IMR-90 (cell line): ENCODE data around the gene ACTR2. TPM values are rescaled to one million over a fixed set of nuclear protein-coding genes. Genes with fewer than 3 reads are reported as not detected.

ENCODE experiments used
- ATAC-seq: fragments of 200-7000 bp; cut with Tn5 transposase; 2 replicates; pipeline ENCODE4 v1.9.1; 2020; ENCODE audit warnings: low read depth, mild to moderate bottlenecking, moderate library complexity
- BruUV-seq: library from RNA; stranded (reverse); fragments of 400-500 nt; replicated peaks from 2 replicates; lab custom pipeline; 2021; lab: Mats Ljungman, UMichigan
- CTCF ChIA-PET: fragments of 300-600 bp; formaldehyde crosslinking; extraction: SDS; loops from one replicate; lab custom pipeline; 2021; ENCODE audit warnings: antibody characterized with exemption; lab: Yijun Ruan, JAX
- POLR2A ChIA-PET: fragments of 300-600 bp; sonication (Branson Sonifier 250); formaldehyde crosslinking; loops from one replicate; lab custom pipeline; 2022; ENCODE audit warnings: antibody characterized with exemption; ENCODE audit not compliant: unreplicated experiment; lab: Charles Lee
- DNase-seq: peaks from one replicate; pipeline ENCODE4 v3.0.0; 2013
- H2AFZ ChIP-seq: replicated peaks from 2 replicates; pipeline ENCODE3; 2013; ENCODE audit warnings: low read length, mild to moderate bottlenecking; ENCODE audit not compliant: poor library complexity
- H2AK5ac ChIP-seq: 2 replicates; pipeline ENCODE4 v1.6.1; 2013; ENCODE audit warnings: low read depth, low read length, inconsistent platforms
- H2AK9ac ChIP-seq: replicated peaks from 2 replicates; pipeline ENCODE3; 2013; ENCODE audit warnings: mild to moderate bottlenecking, low read depth, low read length, moderate library complexity; ENCODE audit not compliant: poor library complexity
- H2BK120ac ChIP-seq: 2 replicates; pipeline ENCODE4 v1.6.1; 2013; ENCODE audit warnings: low read depth, low read length, inconsistent platforms
- H2BK15ac ChIP-seq: 3 replicates; pipeline ENCODE4 v1.6.1; 2013; ENCODE audit warnings: low read depth, low read length, inconsistent platforms
- H2BK20ac ChIP-seq: 2 replicates; pipeline ENCODE4 v1.6.1; 2013; ENCODE audit warnings: low read depth, mild to moderate bottlenecking, inconsistent platforms, low read length, moderate library complexity
- H2BK5ac ChIP-seq: 2 replicates; pipeline ENCODE4 v1.6.1; 2013; ENCODE audit warnings: mild to moderate bottlenecking, low read depth, low read length, inconsistent platforms; ENCODE audit not compliant: poor library complexity, severe bottlenecking
- H3K14ac ChIP-seq: replicated peaks from 2 replicates; pipeline ENCODE4 v1.6.1; 2013; ENCODE audit warnings: low read depth, low read length, inconsistent platforms
- H3K18ac ChIP-seq: 2 replicates; pipeline ENCODE4 v1.6.1; 2013; ENCODE audit warnings: low read depth, low read length, control low read depth
- H3K23ac ChIP-seq: 2 replicates; pipeline ENCODE4 v1.6.1; 2013; ENCODE audit warnings: low read depth, low read length, inconsistent platforms
- H3K27ac ChIP-seq: 2 replicates; pipeline ENCODE4 v1.5.1; 2013; ENCODE audit warnings: mild to moderate bottlenecking, control low read depth, low read length; ENCODE audit not compliant: insufficient read depth
- H3K27me3 ChIP-seq: 2 replicates; pipeline ENCODE4 v1.6.1; 2013; ENCODE audit warnings: low read length; ENCODE audit not compliant: control insufficient read depth, insufficient read depth
- H3K36me3 ChIP-seq: 2 replicates; pipeline ENCODE4 v1.6.1; 2013; ENCODE audit warnings: low read length, mixed read lengths; ENCODE audit not compliant: control insufficient read depth, insufficient read depth
- H3K4ac ChIP-seq: 2 replicates; pipeline ENCODE4 v1.6.1; 2013; ENCODE audit warnings: low read depth, low read length, inconsistent platforms
- H3K4me1 ChIP-seq: 2 replicates; pipeline ENCODE4 v1.6.1; 2013; ENCODE audit warnings: low read length, mixed read lengths; ENCODE audit not compliant: control insufficient read depth, insufficient read depth
- H3K4me2 ChIP-seq: 2 replicates; pipeline ENCODE4 v1.6.1; 2013; ENCODE audit warnings: low read depth, mild to moderate bottlenecking, control low read depth, low read length, moderate library complexity
- H3K4me3 ChIP-seq: 2 replicates; pipeline ENCODE4 v1.5.1; 2013; ENCODE audit warnings: low read depth, mild to moderate bottlenecking, control low read depth, low read length, moderate library complexity; ENCODE audit not compliant: insufficient read depth
- H3K56ac ChIP-seq: 2 replicates; pipeline ENCODE4 v1.6.1; 2013; ENCODE audit warnings: low read length, inconsistent platforms; ENCODE audit not compliant: insufficient read depth; ENCODE audit errors: extremely low read depth
- H3K79me1 ChIP-seq, 2 experiments: 2 replicates each; pipeline ENCODE4 v1.6.1; 2013; ENCODE audit warnings: low read length in 2 of 2, inconsistent platforms in 1 of 2, low read depth in 1 of 2
- H3K9ac ChIP-seq: 2 replicates; pipeline ENCODE4 v1.6.1; 2013; ENCODE audit warnings: low read depth, low read length, control low read depth
- H3K9me1 ChIP-seq: 2 replicates; pipeline ENCODE4 v1.6.1; 2013; ENCODE audit warnings: low read length, inconsistent platforms; ENCODE audit not compliant: insufficient read depth
- H3K9me3 ChIP-seq: 2 replicates; pipeline ENCODE4 v1.6.1; 2013; ENCODE audit warnings: low read length; ENCODE audit not compliant: control insufficient read depth, insufficient read depth
- H4K20me1 ChIP-seq: 2 replicates; pipeline ENCODE4 v1.6.1; 2013; ENCODE audit warnings: low read length, inconsistent platforms; ENCODE audit not compliant: insufficient read depth
- H4K5ac ChIP-seq: 2 replicates; pipeline ENCODE4 v1.6.1; 2013; ENCODE audit warnings: mild to moderate bottlenecking, low read depth, low read length, control low read depth
- H4K8ac ChIP-seq, 2 experiments: 2 replicates each; pipeline ENCODE4 v1.6.1; 2013; ENCODE audit warnings: low read depth in 2 of 2, low read length in 2 of 2, control low read depth in 1 of 2, inconsistent platforms in 1 of 2
- H4K91ac ChIP-seq: 2 replicates; pipeline ENCODE4 v1.6.1; 2013; ENCODE audit warnings: low read depth, low read length, inconsistent platforms; ENCODE audit not compliant: insufficient read depth
- CHD1 ChIP-seq: IDR thresholded peaks from 2 replicates; pipeline ENCODE4 v1.6.1; 2012; ENCODE audit warnings: low read depth, low read length, improper control_type of control experiment
- CTCF ChIP-seq: conservative IDR thresholded peaks from 2 replicates; pipeline ENCODE4 v1.5.1; 2012; ENCODE audit warnings: mild to moderate bottlenecking, low read depth, low read length, improper control_type of control experiment
- POLR2A ChIP-seq: IDR thresholded peaks from 2 replicates; pipeline ENCODE4 v1.6.1; 2012; ENCODE audit warnings: mild to moderate bottlenecking, low read depth, low read length
- RAD21 ChIP-seq: IDR thresholded peaks from 2 replicates; pipeline ENCODE4 v1.6.1; 2012; ENCODE audit warnings: low read length, improper control_type of control experiment
- WGBS, 2 experiments: methylation state at CpG; one replicate each; pipeline versions ENCODE4 v1.1.5 to v1.1.7; 2013; ENCODE audit warnings: missing lambda C conversion rate in 2 of 2; ENCODE audit not compliant: insufficient read length in 1 of 2; ENCODE audit errors: extremely low coverage in 2 of 2; 5-methylcytosine and 5-hydroxymethylcytosine counted together
- dilution Hi-C: fragments of 300-500 bp; cut with HindIII; formaldehyde crosslinking; loops from one replicate; pipeline ENCODE4 v1.14.3; 2018; ENCODE audit warnings: low sequenced_read_pairs; ENCODE audit not compliant: unreplicated experiment
- in situ Hi-C: fragments of 300-500 bp; cut with MboI; formaldehyde crosslinking; loops from 3 replicates; pipeline ENCODE4 v1.14.3; 2019; ENCODE audit warnings: low sequenced_read_pairs, inconsistent platforms, mixed read lengths
- intact Hi-C: fragments of 100-400 bp; cut with micrococcal nuclease; formaldehyde crosslinking; loops from 2 replicates; pipeline ENCODE4 v1.10.0; 2022
- polyA plus RNA-seq, 3 experiments: library from polyadenylated mRNA; depleted of rRNA; stranded (reverse); fragments of >200 nt; gene quantifications; 2 replicates each; pipeline ENCODE4 v1.2.3, GENCODE V29; 2012; ENCODE audit warnings: low replicate concordance in 1 of 3
- total RNA-seq: library from RNA; depleted of rRNA; stranded (reverse); fragments of >200 nt; gene quantifications from 2 replicates; pipeline ENCODE4 v1.2.3, GENCODE V29; 2012
- TF ChIP-seq, protein P1 (sequence below): fragments of 150-350 bp; IDR thresholded peaks from 2 replicates; pipeline ENCODE4 v1.6.1; 2017; ENCODE audit warnings: mild to moderate bottlenecking, antibody characterized with exemption, low read length, low read depth

The ACTR2 gene
- total and polyA plus RNA-seq, 2 of the 4 experiments (the other 2 are of a cell fraction) = 141 to 205 TPM

- peaks cover 5% of the 10 kb centered on the region for H3K27me3 ChIP-seq
- H3K56ac ChIP-seq = no peak overlapping the region
- no peak overlapping the region for H2BK120ac ChIP-seq
- no TSS peak for BruUV-seq
- no peaks in the 10 kb centered on the region for H3K9me3 ChIP-seq
- no peak overlapping the region for H3K27ac ChIP-seq
- in situ Hi-C loops = no loop called here
- no peak overlapping the region for H2BK20ac ChIP-seq
- H2BK5ac ChIP-seq = no peak overlapping the region
- no peak overlapping the region for H4K5ac ChIP-seq
- CTCF ChIA-PET = interaction anchor here (0.5 kb wide), 1 partner anchor 335 kb away, joined by 3 read pairs; no protein-coding TSS in a partner anchor
- no peak for DNase-seq
- no peak overlapping the region for H3K4me2 ChIP-seq
- H3K36me3 ChIP-seq = no peaks in the 10 kb centered on the region
- no peak overlapping the region for H3K9ac ChIP-seq
- H3K14ac ChIP-seq = no peak overlapping the region
- peaks cover 3% of the 10 kb centered on the region; the same call in 1 of the 2 replicates for H3K4me1 ChIP-seq
- dilution Hi-C loops = no loop called here
- H3K4ac ChIP-seq = no peak overlapping the region
- H2AFZ ChIP-seq = no peak overlapping the region
- intact Hi-C loops = loop anchor here (5.0 kb wide), 2 partner anchors 268 to 387 kb away; no protein-coding TSS in a partner anchor
- no peaks in the 10 kb centered on the region for H3K9me1 ChIP-seq
- H4K91ac ChIP-seq = no peak overlapping the region
- no peak overlapping the region for H2AK9ac ChIP-seq
- H3K4me3 ChIP-seq = no peak overlapping the region
- no peaks in the 10 kb centered on the region for H4K20me1 ChIP-seq
- ATAC-seq = no peak
- POLR2A ChIA-PET = no interaction called here
- H3K23ac ChIP-seq = no peak overlapping the region
- no peak for TF ChIP-seq CHD1
- TF ChIP-seq POLR2A = no peak
- TF ChIP-seq, protein P1, sequence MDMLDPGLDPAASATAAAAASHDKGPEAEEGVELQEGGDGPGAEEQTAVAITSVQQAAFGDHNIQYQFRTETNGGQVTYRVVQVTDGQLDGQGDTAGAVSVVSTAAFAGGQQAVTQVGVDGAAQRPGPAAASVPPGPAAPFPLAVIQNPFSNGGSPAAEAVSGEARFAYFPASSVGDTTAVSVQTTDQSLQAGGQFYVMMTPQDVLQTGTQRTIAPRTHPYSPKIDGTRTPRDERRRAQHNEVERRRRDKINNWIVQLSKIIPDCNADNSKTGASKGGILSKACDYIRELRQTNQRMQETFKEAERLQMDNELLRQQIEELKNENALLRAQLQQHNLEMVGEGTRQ = no peak
- TF ChIP-seq RAD21 = no peak
- no peak for TF ChIP-seq CTCF
- no peak overlapping the region for H2AK5ac ChIP-seq
- no peaks in the 10 kb centered on the region for H3K79me1 ChIP-seq
- H3K18ac ChIP-seq = no peak overlapping the region
- 67% methylated on average over 1 of the region's 3 CpGs; no CpG with 5 or more reads in 1 of the 2 experiments for WGBS, 2 experiments
- H2BK15ac ChIP-seq = no peak overlapping the region
- H4K8ac ChIP-seq = no peak overlapping the region
Measured at GRCh38 chr2:65185012-65185411, 42.6 kb upstream of the ACTR2 start.
